ENCODE measurements around the gene GDI1. TPM values are rescaled to one million over a fixed set of nuclear protein-coding genes. Genes with fewer than 3 reads are reported as not detected.

Gene GDI1
- polyA plus RNA-seq, 2 of the 4 experiments (the other 2 are of a cell fraction), result 124 to 128 TPM

GRCh38 chrX:154411981-154412340 is 25.0 kb upstream of the GDI1 start (continued):
- no peak for TF ChIP-seq NFE2L2 (conservative IDR thresholded peaks at IDR 0.05; ENCODE audit: low read length)
- peak; percentile 53 for TF ChIP-seq POLR2A (IDR thresholded peaks at IDR 0.05; ENCODE audit: low read length)
- no peak for TF ChIP-seq TFCP2L1 (CRISPR knock-in tag; IDR thresholded peaks at IDR 0.05)
- no peak for TF ChIP-seq CEBPB (IDR thresholded peaks at IDR 0.05)

GRCh38 chrX:154412468-154412867 is 24.5 kb upstream of the GDI1 start:
- CTCF ChIA-PET, result interaction anchor here (1.0 to 1.1 kb wide), 2 partner anchors 22 to 39 kb away, joined by 3 read pairs; no protein-coding TSS in a partner anchor
- Histone ChIP-seq H3K27ac (peak overlapping the region; percentile 96 to 100), H3K4me1 (peaks cover 28% of the 10 kb centered on the region), H3K4me2 (peak overlapping the region; percentile 93), H3K9me3 (no peaks in the 10 kb centered on the region), H3K4me3 (peak overlapping the region; percentile 89)
- ATAC-seq (no peak), FAIRE-seq (no peak), DNase-seq (ENCODE audit: low read depth in 1 of 2, low spot score in 1 of 2) (no peak)
- WGBS (ENCODE audit: missing lambda C conversion rate), result 46% methylated on average over 3 of the region's 4 CpGs
- TF ChIP-seq KDM1A (IDR thresholded peaks at IDR 0.05; ENCODE audit: low read depth), result no peak
- no peak for TF ChIP-seq FOSL2 (IDR thresholded peaks at IDR 0.05)
- no peak for TF ChIP-seq FOSL2 (CRISPR knock-in tag; IDR thresholded peaks at IDR 0.05)
- no peak for TF ChIP-seq SREBF2 (IDR thresholded peaks at IDR 0.05)
- TF ChIP-seq MYC (IDR thresholded peaks at IDR 0.05; ENCODE audit: borderline replicate concordance, low read length), result no peak
- TF ChIP-seq MAX (IDR thresholded peaks at IDR 0.05), result no peak
- TF ChIP-seq HDAC2 (IDR thresholded peaks at IDR 0.05), result no peak
- TF ChIP-seq TFCP2L1 (CRISPR knock-in tag; IDR thresholded peaks at IDR 0.05), result no peak
- TF ChIP-seq RNF2 (IDR thresholded peaks at IDR 0.05; ENCODE audit: borderline replicate concordance, low read depth), result no peak
- no peak for TF ChIP-seq BHLHE40 (IDR thresholded peaks at IDR 0.05; ENCODE audit: low read depth, low read length)
- TF ChIP-seq FOXS1 (CRISPR knock-in tag; IDR thresholded peaks at IDR 0.05), result no peak
- TF ChIP-seq CHD4 (IDR thresholded peaks at IDR 0.05; ENCODE audit: borderline replicate concordance), result no peak
- TF ChIP-seq NFE2L2 (conservative IDR thresholded peaks at IDR 0.05; ENCODE audit: low read length), result no peak
- no peak for TF ChIP-seq RCOR1 (IDR thresholded peaks at IDR 0.05; ENCODE audit: low read depth, low read length)
- no peak for TF ChIP-seq CBX8 (IDR thresholded peaks at IDR 0.05)
- no peak for TF ChIP-seq HES2 (IDR thresholded peaks at IDR 0.05)
- TF ChIP-seq FOSB (CRISPR knock-in tag; IDR thresholded peaks at IDR 0.05), result no peak
- no peak for TF ChIP-seq GATA3 (IDR thresholded peaks at IDR 0.05; ENCODE audit: borderline replicate concordance)
- no peak for TF ChIP-seq SMC3 (IDR thresholded peaks at IDR 0.05)
- POLR2A ChIA-PET, result interaction anchor here (0.5 to 1.2 kb wide), 5 partner anchors 13 to 392 kb away, joined by 3 to 7 read pairs (median 3); partner anchors contain the start of genes ATP6AP1 and RPL10

GRCh38 chrX:154413142-154413541 is 23.8 kb upstream of the GDI1 start:
- WGBS (ENCODE audit: missing lambda C conversion rate), result 85% methylated on average over 4 of the region's 8 CpGs
- DNase-seq (ENCODE audit: low read depth in 1 of 2, low spot score in 1 of 2), result no peak
- H3K9me3 ChIP-seq, result no peaks in the 10 kb centered on the region
- FAIRE-seq, result no peak
- H3K4me3 ChIP-seq, result no peak overlapping the region
- TF ChIP-seq FOSB (CRISPR knock-in tag; IDR thresholded peaks at IDR 0.05), result no peak
- no peak for TF ChIP-seq HEYL (CRISPR knock-in tag; IDR thresholded peaks at IDR 0.05)
- no peak for TF ChIP-seq CEBPB (IDR thresholded peaks at IDR 0.05)
- no peak for TF ChIP-seq PHF8 (IDR thresholded peaks at IDR 0.05; ENCODE audit: borderline replicate concordance, low read depth)
- TF ChIP-seq ZFP36 (IDR thresholded peaks at IDR 0.05; ENCODE audit: borderline replicate concordance, partially characterized antibody), result no peak
- TF ChIP-seq ZSCAN20 (CRISPR knock-in tag; IDR thresholded peaks at IDR 0.05), result no peak
- TF ChIP-seq KDM1A (IDR thresholded peaks at IDR 0.05; ENCODE audit: low read depth), result no peak
- no peak for TF ChIP-seq RNF2 (IDR thresholded peaks at IDR 0.05; ENCODE audit: borderline replicate concordance, low read depth)
- no peak for TF ChIP-seq HOXB13 (CRISPR knock-in tag; IDR thresholded peaks at IDR 0.05; ENCODE audit: low read depth)
- no peak for TF ChIP-seq JUN (IDR thresholded peaks at IDR 0.05)
- no peak for TF ChIP-seq TFCP2L1 (CRISPR knock-in tag; IDR thresholded peaks at IDR 0.05)
- no peak for TF ChIP-seq RARB (CRISPR knock-in tag; IDR thresholded peaks at IDR 0.05)
- TF ChIP-seq EHMT2 (IDR thresholded peaks at IDR 0.05; ENCODE audit: low read depth), result no peak
- ChIA-PET CTCF (interaction anchor here (1.0 to 2.2 kb wide), 2 partner anchors 14 to 39 kb away, joined by 3 to 5 read pairs; no protein-coding TSS in a partner anchor), POLR2A (no interaction called here)
- H3K27ac ChIP-seq, result no peak overlapping the region; a peak in 1 of 6 replicates
- peaks cover 28% of the 10 kb centered on the region for H3K4me1 ChIP-seq
- no peak for ATAC-seq
- H3K4me2 ChIP-seq, result peak overlapping the region; percentile 93
